OCI-LY7 (cell line): ENCODE results near the gene RANBP17.

ENCODE experiments used
- CTCF ChIP-seq: fragments of 200-600 bp; sonication (generic); conservative IDR thresholded peaks from 2 replicates; pipeline ENCODE4 v1.5.1; 2014; ENCODE audit warnings: mild to moderate bottlenecking, antibody characterized with exemption, low read length, moderate library complexity, mixed read lengths
- EZH2phosphoT487 ChIP-seq: fragments of 200-600 bp; sonication (generic); IDR thresholded peaks from 2 replicates; pipeline ENCODE4 v1.6.1; 2018; ENCODE audit warnings: low read depth, borderline replicate concordance, mild to moderate bottlenecking, mixed run types, antibody characterized with exemption, low read length, moderate library complexity, mixed read lengths

GRCh38 chr5:171308453-171309275 is 446.8 kb downstream of the RANBP17 start, which contains the start of gene TLX3:
- TF ChIP-seq CTCF (no peak), EZH2phosphoT487 (no peak)
